ENCODE measurements around the gene DPF3. TPM values are rescaled to one million over a fixed set of nuclear protein-coding genes. Genes with fewer than 3 reads are reported as not detected.

Gene DPF3
- polyA plus RNA-seq, 1 experiment: 3.6 TPM

DNA sequence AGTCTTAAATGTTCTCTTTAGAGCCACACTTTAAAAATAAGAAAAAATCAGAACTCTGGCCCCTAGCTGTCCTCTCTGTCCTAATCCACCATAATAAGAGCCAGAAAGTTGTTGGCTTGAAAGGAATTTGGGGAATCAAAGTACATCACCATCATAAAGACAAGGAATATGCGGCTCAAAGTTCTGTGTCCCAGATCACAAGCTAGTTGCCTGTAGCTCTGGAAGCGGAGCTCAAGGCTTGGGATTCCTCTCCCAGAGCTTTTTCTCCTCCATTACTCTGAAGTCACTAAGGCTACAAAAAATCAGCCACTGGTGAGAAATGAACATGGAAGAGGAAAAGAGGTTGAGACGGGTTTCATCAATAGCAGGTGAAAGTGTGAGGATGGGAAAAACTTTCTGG, 6.4 kb downstream of the DPF3 start:
- ChIA-PET CTCF (interaction anchor here (1.2 to 2.6 kb wide), 3 partner anchors 371 to 374 kb away, joined by 3 to 12 read pairs (median 3); no protein-coding TSS in a partner anchor), POLR2A (no interaction called here)
- Histone ChIP-seq H3K36me3 (ENCODE audit: control insufficient read depth, insufficient read depth, low read length) (no peaks in the 10 kb centered on the region), H3K27me3 (ENCODE audit: control insufficient read depth, insufficient read depth, low read length) (no peaks in the 10 kb centered on the region), H3K4me3 (ENCODE audit: low read depth, low read length) (no peak overlapping the region)
- TF ChIP-seq CTCF (IDR thresholded peaks at IDR 0.05; ENCODE audit: insufficient read depth, low read depth, low read length): no peak
- no peak for DNase-seq (ENCODE audit: low read depth)

- H3K36me3 ChIP-seq (ENCODE audit: control insufficient read depth, insufficient read depth, low read length): no peaks in the 10 kb centered on the region
- H3K27me3 ChIP-seq (ENCODE audit: control insufficient read depth, insufficient read depth, low read length): no peaks in the 10 kb centered on the region
- no peak overlapping the region for H3K4me3 ChIP-seq (ENCODE audit: low read depth, low read length)
- ChIA-PET POLR2A (no interaction called here), CTCF (interaction anchor here (0.7 to 0.9 kb wide), 2 partner anchors 65 to 370 kb away, joined by 3 read pairs; no protein-coding TSS in a partner anchor)
- no peak for TF ChIP-seq CTCF (IDR thresholded peaks at IDR 0.05; ENCODE audit: insufficient read depth, low read depth, low read length)
- no peak for DNase-seq (ENCODE audit: low read depth)
These were observed 9.5 kb downstream of the DPF3 start for GRCh38 chr14:72884386-72884785.

- H3K36me3 ChIP-seq (ENCODE audit: control insufficient read depth, insufficient read depth, low read length): no peaks in the 10 kb centered on the region
- TF ChIP-seq CTCF (IDR thresholded peaks at IDR 0.05; ENCODE audit: insufficient read depth, low read depth, low read length): no peak
- no peak for DNase-seq (ENCODE audit: low read depth)
- POLR2A ChIA-PET: no interaction called here
- CTCF ChIA-PET: interaction anchor here (0.9 to 1.3 kb wide), 3 partner anchors 10 to 65 kb away, joined by 3 read pairs; partner anchors contain the start of gene DPF3
- H3K27me3 ChIP-seq (ENCODE audit: control insufficient read depth, insufficient read depth, low read length): no peaks in the 10 kb centered on the region
- H3K4me3 ChIP-seq (ENCODE audit: low read depth, low read length): no peak overlapping the region
These were observed 9.9 kb downstream of the DPF3 start for GRCh38 chr14:72883961-72884360.

DNA sequence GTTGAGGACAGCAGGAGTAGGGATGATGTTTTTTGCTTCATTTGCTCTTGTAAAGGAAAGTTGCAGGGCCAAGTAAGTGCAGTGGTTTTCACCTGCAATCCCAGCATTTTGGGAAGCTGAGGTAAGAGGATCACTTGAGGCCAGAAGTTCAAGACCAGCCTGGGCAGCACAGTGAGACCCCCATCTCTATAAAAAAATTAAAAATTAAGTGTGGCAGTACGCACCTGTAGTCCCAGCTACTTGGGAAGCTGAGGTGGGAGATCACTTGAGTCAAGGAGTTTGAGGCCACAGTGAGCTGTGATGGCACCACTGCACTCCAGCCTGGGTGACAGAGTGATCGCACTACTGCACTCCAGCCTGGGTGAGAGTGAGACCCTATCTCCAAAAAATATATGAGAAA, 10.8 kb downstream of the DPF3 start:
- Histone ChIP-seq H3K27me3 (ENCODE audit: control insufficient read depth, insufficient read depth, low read length) (no peaks in the 10 kb centered on the region), H3K36me3 (ENCODE audit: control insufficient read depth, insufficient read depth, low read length) (no peaks in the 10 kb centered on the region), H3K4me3 (ENCODE audit: low read depth, low read length) (no peak overlapping the region)
- ChIA-PET CTCF (interaction anchor here (1.1 to 1.3 kb wide), 2 partner anchors 11 to 13 kb away, joined by 3 read pairs; partner anchors contain the start of gene DPF3), POLR2A (no interaction called here)
- no peak for DNase-seq (ENCODE audit: low read depth)
- TF ChIP-seq CTCF (IDR thresholded peaks at IDR 0.05; ENCODE audit: insufficient read depth, low read depth, low read length): no peak

- TF ChIP-seq CTCF (IDR thresholded peaks at IDR 0.05; ENCODE audit: insufficient read depth, low read depth, low read length): no peak
- Histone ChIP-seq H3K36me3 (ENCODE audit: control insufficient read depth, insufficient read depth, low read length) (no peaks in the 10 kb centered on the region), H3K4me3 (ENCODE audit: low read depth, low read length) (no peak overlapping the region), H3K27me3 (ENCODE audit: control insufficient read depth, insufficient read depth, low read length) (no peaks in the 10 kb centered on the region)
- CTCF ChIA-PET: interaction anchor here (0.8 kb wide), 1 partner anchor 366 kb away, joined by 3 read pairs; no protein-coding TSS in a partner anchor
- POLR2A ChIA-PET: no interaction called here
- DNase-seq (ENCODE audit: low read depth): no peak
These were observed 11.4 kb downstream of the DPF3 start for GRCh38 chr14:72882463-72882862.
